Measurements from ENCODE around the gene ARID5A. TPM values are rescaled to one million over a fixed set of nuclear protein-coding genes. Genes with fewer than 3 reads are reported as not detected.

ARID5A gene
- total and polyA plus RNA-seq, 10 of the 15 experiments (the other 5 are each of a cell fraction or from before 2014, with no cell fraction given) = 0.76 to 87.1 (median 37.6) TPM

DNA sequence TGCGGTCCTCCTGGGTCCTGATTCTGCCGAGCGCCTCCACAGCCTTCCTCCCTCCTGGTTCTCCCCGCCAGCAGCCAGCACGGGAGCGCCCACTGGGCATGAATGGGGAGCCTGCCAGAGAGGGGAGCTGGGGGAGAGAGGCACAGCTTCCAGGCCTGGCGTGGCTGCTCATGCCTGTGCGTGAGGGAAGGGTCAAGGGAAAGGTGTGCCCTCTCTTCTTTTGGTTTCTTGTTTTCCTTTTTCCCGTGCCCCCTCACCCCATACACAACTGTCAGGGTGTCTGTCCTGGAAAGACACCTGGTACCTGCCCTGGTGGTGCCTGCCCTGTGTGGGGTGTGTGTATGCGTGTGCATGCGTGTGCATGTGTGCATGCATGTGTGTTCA is 26.7 kb upstream of the ARID5A start:
- FAIRE-seq (no peak), ATAC-seq (no peak), DNase-seq (ENCODE audit: low read depth, low spot score) (no peak)
- H3K4me3 ChIP-seq = no peak overlapping the region
- H3K4me2 ChIP-seq (ENCODE audit: control insufficient read depth, insufficient read depth) = peak overlapping the region; percentile 31
- CTCF ChIA-PET = interaction anchor here (0.7 to 13.0 kb wide), 31 partner anchors 9 to 517 kb away, joined by 3 to 307 read pairs (median 7); partner anchors contain the start of genes ARID5A and KANSL3
- POLR2A ChIA-PET = interaction anchor here (0.7 to 1.5 kb wide), 5 partner anchors 12 to 46 kb away, joined by 3 to 4 read pairs (median 3); no protein-coding TSS in a partner anchor
- no peaks in the 10 kb centered on the region for H4K20me1 ChIP-seq (ENCODE audit: control insufficient read depth, insufficient read depth)
- TF ChIP-seq SPI1 (IDR thresholded peaks at IDR 0.05; ENCODE audit: borderline replicate concordance, insufficient read depth, low read depth, low read length) = 0 out of 2 replicates have a peak, but pooled peaks have one; percentile 49
- TF ChIP-seq JUND (IDR thresholded peaks at IDR 0.05; ENCODE audit: low read depth, low read length) = no peak
- TF ChIP-seq, protein P1, sequence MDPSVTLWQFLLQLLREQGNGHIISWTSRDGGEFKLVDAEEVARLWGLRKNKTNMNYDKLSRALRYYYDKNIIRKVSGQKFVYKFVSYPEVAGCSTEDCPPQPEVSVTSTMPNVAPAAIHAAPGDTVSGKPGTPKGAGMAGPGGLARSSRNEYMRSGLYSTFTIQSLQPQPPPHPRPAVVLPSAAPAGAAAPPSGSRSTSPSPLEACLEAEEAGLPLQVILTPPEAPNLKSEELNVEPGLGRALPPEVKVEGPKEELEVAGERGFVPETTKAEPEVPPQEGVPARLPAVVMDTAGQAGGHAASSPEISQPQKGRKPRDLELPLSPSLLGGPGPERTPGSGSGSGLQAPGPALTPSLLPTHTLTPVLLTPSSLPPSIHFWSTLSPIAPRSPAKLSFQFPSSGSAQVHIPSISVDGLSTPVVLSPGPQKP (IDR thresholded peaks at IDR 0.05; ENCODE audit: low read depth, low read length) = 0 out of 2 replicates have a peak, but pooled peaks have one; percentile 11
- 22% methylated on average over 11 of the region's 11 CpGs for WGBS (ENCODE audit: insufficient coverage, insufficient replicate concordance, low lambda C conversion rate, missing lambda C conversion rate)
- no peaks in the 10 kb centered on the region for H3K9me3 ChIP-seq (replicated peaks; ENCODE audit: control insufficient read depth, insufficient read depth, low read length)
- SMC1A ChIA-PET (ENCODE audit: uncharacterized antibody, unreplicated experiment) = interaction anchor here (0.6 to 8.1 kb wide), 27 partner anchors 9 to 264 kb away, joined by 3 to 123 read pairs (median 4); no protein-coding TSS in a partner anchor
- in situ Hi-C loops (cut with MboI) = loop anchor here (5.0 kb wide), 2 partner anchors 38 to 103 kb away; no protein-coding TSS in a partner anchor
- intact Hi-C loops (cut with micrococcal nuclease; ENCODE audit: unreplicated experiment) = loop anchor here (1.0 kb wide), 3 partner anchors 40 to 103 kb away; no protein-coding TSS in a partner anchor
- H3K9ac ChIP-seq (ENCODE audit: control insufficient read depth, insufficient read depth, low read length) = peak overlapping the region; percentile 14; the same call in 1 of the 2 replicates
- RAD21 ChIA-PET (ENCODE audit: unreplicated experiment) = interaction anchor here (0.7 to 9.9 kb wide), 22 partner anchors 8 to 517 kb away, joined by 3 to 144 read pairs (median 4); partner anchors contain the start of gene ITPRIPL1
- BruUV-seq (replicated peaks) = no TSS peak
- H3K79me2 ChIP-seq (ENCODE audit: control insufficient read depth, insufficient read depth, low read length) = no peaks in the 10 kb centered on the region
- no peaks in the 10 kb centered on the region for H3K36me3 ChIP-seq (ENCODE audit: control insufficient read depth in 2 of 2, insufficient read depth in 2 of 2, low read length in 1 of 2)
- H3K27ac ChIP-seq (ENCODE audit: control insufficient read depth, insufficient read depth) = no peak overlapping the region
- H3K27me3 ChIP-seq (replicated peaks in 1 of 2; ENCODE audit: control insufficient read depth in 2 of 2, insufficient read depth in 2 of 2, low read length in 1 of 2) = no peaks in the 10 kb centered on the region
- H2AFZ ChIP-seq (ENCODE audit: control insufficient read depth, low read depth, low read length) = peak overlapping the region; percentile 89
- peaks cover 18% of the 10 kb centered on the region for H3K4me1 ChIP-seq (ENCODE audit: control insufficient read depth, insufficient read depth, low read length)

Measured in GM12878 (cell line).